Psoas muscle (tissue), 8 donors: ENCODE measurements around the gene PIN4. TPM values are rescaled to one million over a fixed set of nuclear protein-coding genes. Genes with fewer than 3 reads are reported as not detected.

Source experiments
- ATAC-seq, 4 donors: fragments of 200-7000 bp; cut with Tn5 transposase; one replicate each; pipeline ENCODE4 v1.9.1; 2020; ENCODE audit warnings: moderate library complexity in 3 of 4, mild to moderate bottlenecking in 2 of 4
- DNase-seq, 2 donors: peaks; one replicate each; pipeline ENCODE4 v3.0.0-alpha.2; 2020
- H3K27ac ChIP-seq: fragments of 200-600 bp; one replicate; pipeline ENCODE4 v1.8.0; 2022
- H3K27me3 ChIP-seq, 3 donors: fragments of 200-600 bp in 1 of 3; one replicate each; pipeline versions ENCODE4 v1.6.1 to v1.8.0; 2013 to 2022; ENCODE audit warnings: low read length in 2 of 3, mild to moderate bottlenecking in 2 of 3, moderate library complexity in 1 of 3; ENCODE audit not compliant: insufficient read depth in 3 of 3
- H3K36me3 ChIP-seq, 2 donors: fragments of 200-600 bp in 1 of 2; one replicate each; pipeline versions ENCODE4 v1.6.1 to v1.8.0; 2013 to 2022; ENCODE audit warnings: low read depth in 1 of 2, mild to moderate bottlenecking in 1 of 2, moderate library complexity in 1 of 2; ENCODE audit not compliant: insufficient read depth in 1 of 2
- H3K4me1 ChIP-seq: fragments of 200-600 bp; one replicate; pipeline ENCODE4 v1.8.0; 2022
- H3K4me3 ChIP-seq: fragments of 200-600 bp; one replicate; pipeline ENCODE4 v1.8.0; 2022; ENCODE audit warnings: mild to moderate bottlenecking
- H3K9me3 ChIP-seq: fragments of 200-600 bp; one replicate; pipeline ENCODE4 v1.8.0; 2022
- WGBS, 3 donors: extraction: QIAGEN DNeasy Blood & Tissue Kit; methylation state at CpG; one replicate each; pipeline versions ENCODE4 v1.1.6 to v1.1.7; 2013; 5-methylcytosine and 5-hydroxymethylcytosine counted together
- intact Hi-C, 2 donors: fragments of 100-400 bp; cut with DNase I; formaldehyde crosslinking; loops; one replicate each; pipeline versions ENCODE4 v1.11.0 to v1.14.2; 2022
- long read RNA-seq, 2 donors: library from polyadenylated mRNA; unstranded; transcript quantifications; one replicate each; pipeline ENCODE4 v2.0.0, GENCODE V29; 2021
- polyA plus RNA-seq, 3 donors: library from polyadenylated mRNA; stranded (reverse); fragments of 200-250 nt; gene quantifications; one replicate each; pipeline ENCODE4 v1.2.3, GENCODE V29; 2013
- total RNA-seq, 4 donors: library from RNA; stranded (reverse); fragmentation: NEBNext Ultra II Directional in 2 of 4; extraction: Animal tissue kit (Norgen Biotek cat#: 25700) in 2 of 4; gene quantifications; one replicate each; pipeline versions ENCODE4 v1.2.1 to v1.2.4, GENCODE V29; 2021 to 2023
- TF ChIP-seq, protein P1 (sequence below): fragments of 200-600 bp; IDR thresholded peaks from one replicate; pipeline ENCODE4 v1.8.0; 2022; ENCODE audit warnings: antibody characterized with exemption
- donor health status: healthy with polysubstance abuse.
- donor health status: DM: no; HTN: no; CAD: no; lungs with moderate emphysema.
- donor health status: Bipolar disorder and iron deficiency.
- donor health status: healthy.
- donor health status: DM: yes; HTN: yes; CAD: no.
- donor health status: DM: no; HTN: no; CAD: no.
- donor health status: DM: no; HTN: no; CAD: no.
- donor health status: DM: yes; HTN: yes; CAD: no.

Gene PIN4
- total RNA-seq (1 to 10 TPM; 8.3 to 8.9 (median 8.6) TPM), polyA plus RNA-seq (10 to 100 TPM; 11.0 to 19.3 (median 12.1) TPM)
- long read RNA-seq, donor 1, transcript PIN4-203 (4 exons, 1,321 nt), result major isoform, 10 of 13 reads
- long read RNA-seq, donor 1, partial matches to known transcripts, result 1 of 13 reads
- long read RNA-seq, donor 1, other reads (novel, unspliced or antisense), result 2 of 13 reads
- long read RNA-seq, donor 2, transcript PIN4-203 (4 exons, 1,321 nt), result major isoform, 14 of 18 reads
- long read RNA-seq, donor 2, partial matches to known transcripts, result 0 of 18 reads
- long read RNA-seq, donor 2, other reads (novel, unspliced or antisense), result 2 of 18 reads

DNA sequence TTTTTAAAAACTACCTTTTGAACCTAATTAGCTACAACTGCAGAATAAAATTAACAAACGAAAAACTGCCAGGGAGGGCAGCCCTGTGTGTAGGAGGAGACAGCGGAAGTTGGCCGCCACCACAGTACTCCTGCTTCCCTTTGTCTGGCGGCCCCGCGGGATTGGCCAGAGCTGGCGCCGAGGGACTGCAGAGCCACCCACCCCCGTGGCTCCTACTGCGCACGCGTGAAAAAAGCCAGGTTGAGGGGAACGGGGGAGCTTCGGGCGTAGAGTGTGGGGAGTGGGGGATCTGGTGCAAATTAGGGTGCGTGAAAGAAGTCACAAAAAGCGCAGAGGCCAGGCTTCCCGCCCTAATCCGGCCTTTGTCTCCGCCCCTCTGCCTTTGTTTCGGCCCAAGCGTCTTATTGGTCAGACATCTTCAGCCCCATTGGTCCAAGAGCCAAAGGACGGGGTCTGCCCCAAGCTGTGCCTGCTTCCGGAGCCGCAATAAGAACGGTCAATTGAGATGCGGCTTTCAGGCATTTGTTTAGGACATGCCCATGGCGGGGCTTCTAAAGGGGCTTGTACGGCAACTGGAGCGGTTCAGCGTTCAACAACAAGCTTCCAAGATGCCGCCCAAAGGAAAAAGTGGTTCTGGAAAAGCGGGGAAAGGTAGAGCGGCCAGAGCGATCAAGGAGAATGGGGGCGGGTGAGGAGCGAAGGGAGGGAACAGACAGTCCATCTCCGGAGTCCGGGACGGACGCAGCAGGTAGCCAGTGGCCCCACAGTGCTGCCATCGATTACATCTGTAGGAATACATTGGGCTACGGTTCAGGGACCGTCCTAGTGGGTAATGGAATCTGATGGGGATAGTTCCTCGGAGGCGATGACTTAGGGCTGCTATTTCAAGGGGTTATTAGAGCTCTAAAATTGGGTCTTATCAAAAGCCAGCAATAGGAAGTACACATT lies at the start of gene PIN4:
TSS of gene PIN4 (plus strand) at position 580 of the 948 bp plus-strand sequence. CDS start at position 609, 29 bp downstream.
- Histone ChIP-seq H3K27me3 (peaks cover 0 to 26% (median 0%) of the 10 kb centered on the region in 3 donors), H3K4me1 (peaks cover 13% of the 10 kb centered on the region), H3K27ac (peak within 1 kb of the TSS; percentile 62), H3K9me3 (no peaks in the 10 kb centered on the region), H3K4me3 (peak within 1 kb of the TSS; percentile 72), H3K36me3 (peaks cover 0 to 1% of the 10 kb centered on the region in 2 donors)
- ATAC-seq (peak; percentile 98 to 99 (median 98)), DNase-seq (peak; percentile 89 to 94)
- 0 to 21% (median 0%) methylated on average over 35 to 46 of the region's 46 CpGs for WGBS, 3 donors
- TF ChIP-seq, protein P1, sequence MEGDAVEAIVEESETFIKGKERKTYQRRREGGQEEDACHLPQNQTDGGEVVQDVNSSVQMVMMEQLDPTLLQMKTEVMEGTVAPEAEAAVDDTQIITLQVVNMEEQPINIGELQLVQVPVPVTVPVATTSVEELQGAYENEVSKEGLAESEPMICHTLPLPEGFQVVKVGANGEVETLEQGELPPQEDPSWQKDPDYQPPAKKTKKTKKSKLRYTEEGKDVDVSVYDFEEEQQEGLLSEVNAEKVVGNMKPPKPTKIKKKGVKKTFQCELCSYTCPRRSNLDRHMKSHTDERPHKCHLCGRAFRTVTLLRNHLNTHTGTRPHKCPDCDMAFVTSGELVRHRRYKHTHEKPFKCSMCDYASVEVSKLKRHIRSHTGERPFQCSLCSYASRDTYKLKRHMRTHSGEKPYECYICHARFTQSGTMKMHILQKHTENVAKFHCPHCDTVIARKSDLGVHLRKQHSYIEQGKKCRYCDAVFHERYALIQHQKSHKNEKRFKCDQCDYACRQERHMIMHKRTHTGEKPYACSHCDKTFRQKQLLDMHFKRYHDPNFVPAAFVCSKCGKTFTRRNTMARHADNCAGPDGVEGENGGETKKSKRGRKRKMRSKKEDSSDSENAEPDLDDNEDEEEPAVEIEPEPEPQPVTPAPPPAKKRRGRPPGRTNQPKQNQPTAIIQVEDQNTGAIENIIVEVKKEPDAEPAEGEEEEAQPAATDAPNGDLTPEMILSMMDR, result no peak
- intact Hi-C loops, result no loop called here

DNA sequence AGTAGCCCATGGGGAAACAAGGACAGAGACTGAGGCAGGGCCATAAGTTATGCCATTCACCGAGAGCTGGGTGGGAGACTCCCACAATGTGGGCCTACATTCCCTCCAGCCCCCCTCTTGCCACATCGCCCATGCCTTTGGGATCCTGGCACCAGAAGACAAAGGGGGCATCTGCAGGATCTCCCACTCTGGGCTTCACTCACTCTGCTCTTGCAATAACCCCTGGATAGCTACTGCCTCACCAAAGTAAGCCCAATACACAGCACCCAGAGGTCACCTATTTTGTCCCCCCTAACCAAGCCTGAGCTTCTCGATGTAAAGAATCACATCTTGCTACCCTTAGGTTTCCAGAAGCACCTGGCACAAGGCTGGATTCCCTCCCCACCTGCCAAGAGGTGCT lies 49.1 kb upstream of the PIN4 start:
- peaks cover 0 to 63% (median 0%) of the 10 kb centered on the region in 3 donors for H3K27me3 ChIP-seq
- TF ChIP-seq, protein P1, result no peak
- H3K36me3 ChIP-seq, result no peaks in the 10 kb centered on the region
- no peak for ATAC-seq
- DNase-seq, result no peak
- no peak overlapping the region for H3K27ac ChIP-seq
- no peaks in the 10 kb centered on the region for H3K4me1 ChIP-seq
- WGBS, 3 donors, result 67 to 100% (median 88%) methylated on average over 1 to 3 of the region's 3 CpGs
- H3K9me3 ChIP-seq, result no peaks in the 10 kb centered on the region
- intact Hi-C loops, result no loop called here
- H3K4me3 ChIP-seq, result peak overlapping the region; percentile 60

GRCh38 chrX:72133851-72134546 lies 47.6 kb upstream of the PIN4 start:
- Histone ChIP-seq H3K4me1 (no peaks in the 10 kb centered on the region), H3K9me3 (no peaks in the 10 kb centered on the region), H3K36me3 (no peaks in the 10 kb centered on the region), H3K27me3 (peaks cover 0 to 63% (median 0%) of the 10 kb centered on the region in 3 donors), H3K4me3 (no peak overlapping the region), H3K27ac (no peak overlapping the region)
- ATAC-seq (no peak), DNase-seq (no peak)
- TF ChIP-seq, protein P1, result no peak
- 85 to 95% (median 95%) methylated on average over 11 of the region's 11 CpGs for WGBS, 3 donors
- intact Hi-C loops, result no loop called here

- H3K4me3 ChIP-seq, result no peak overlapping the region
These were observed 43.6 kb upstream of the PIN4 start for GRCh38 chrX:72137846-72138495.

More at GRCh38 chrX:72137846-72138495, 43.6 kb upstream of the PIN4 start:
- Histone ChIP-seq H3K27me3 (peaks cover 0 to 30% (median 0%) of the 10 kb centered on the region in 3 donors), H3K9me3 (no peaks in the 10 kb centered on the region), H3K4me1 (no peaks in the 10 kb centered on the region), H3K27ac (no peak overlapping the region), H3K36me3 (no peaks in the 10 kb centered on the region)
- DNase-seq (no peak), ATAC-seq (no peak)
- intact Hi-C loops, result no loop called here
- whole genome bisulfite sequencing, 3 donors, result 70 to 80% (median 72%) methylated on average over 9 of the region's 9 CpGs
- TF ChIP-seq, protein P1, result no peak
